ENCODE measurements around the gene LONP2.

Gene LONP2

GRCh38 chr16:48359983-48360382 lies 115.9 kb downstream of the LONP2 start:
- Histone ChIP-seq H2AFZ (ENCODE audit: low read depth, low read length, severe bottlenecking) (no peak overlapping the region), H3K9me3 (ENCODE audit: insufficient read depth, low read length) (no peaks in the 10 kb centered on the region), H3K4me3 (ENCODE audit: insufficient read depth, low read length, poor library complexity, severe bottlenecking) (no peak overlapping the region), H3K9ac (ENCODE audit: low read length) (no peak overlapping the region), H3K27me3 (ENCODE audit: low read length) (no peaks in the 10 kb centered on the region), H3K4me2 (ENCODE audit: low read depth, low read length, poor library complexity, severe bottlenecking) (no peak overlapping the region), H4K20me1 (ENCODE audit: low read depth, low read length) (0 out of 2 replicates have a peak, but pooled peaks cover 3% of the 10 kb centered on the region), H3F3A (ENCODE audit: insufficient read depth) (peaks cover 5% of the 10 kb centered on the region; the same call in 1 of the 2 replicates), H3K79me2 (ENCODE audit: insufficient read depth, low read length) (peaks cover 73% of the 10 kb centered on the region), H3K9me2 (replicated peaks; ENCODE audit: insufficient read depth, low read length) (no peaks in the 10 kb centered on the region), H3K36me3 (ENCODE audit: low read length) (peaks cover 3% of the 10 kb centered on the region; the same call in 1 of the 2 replicates), H3K27ac (ENCODE audit: low read depth, low read length) (no peak overlapping the region)
- TF ChIP-seq CTCF (IDR thresholded peaks at IDR 0.05; ENCODE audit: insufficient read depth, low read length, poor library complexity, severe bottlenecking), result no peak
- no peak for TF ChIP-seq EZH2phosphoT487 (conservative IDR thresholded peaks at IDR 0.05; ENCODE audit: low read length)

GRCh38 chr16:48361012-48361411 lies 116.9 kb downstream of the LONP2 start:
- no peak overlapping the region for H2AFZ ChIP-seq (ENCODE audit: low read depth, low read length, severe bottlenecking)
- H3K9me2 ChIP-seq (replicated peaks; ENCODE audit: insufficient read depth, low read length), result no peaks in the 10 kb centered on the region
- no peaks in the 10 kb centered on the region for H3K27me3 ChIP-seq (ENCODE audit: low read length)
- H3F3A ChIP-seq (ENCODE audit: insufficient read depth), result peaks cover 5% of the 10 kb centered on the region; the same call in 1 of the 2 replicates
- no peak overlapping the region for H3K27ac ChIP-seq (ENCODE audit: low read depth, low read length)
- no peaks in the 10 kb centered on the region for H3K9me3 ChIP-seq (ENCODE audit: insufficient read depth, low read length)
- TF ChIP-seq EZH2phosphoT487 (conservative IDR thresholded peaks at IDR 0.05; ENCODE audit: low read length) (no peak), CTCF (IDR thresholded peaks at IDR 0.05; ENCODE audit: insufficient read depth, low read length, poor library complexity, severe bottlenecking) (no peak)
- peaks cover 3% of the 10 kb centered on the region; the same call in 1 of the 2 replicates for H3K36me3 ChIP-seq (ENCODE audit: low read length)
- 0 out of 2 replicates have a peak, but pooled peaks cover 3% of the 10 kb centered on the region for H4K20me1 ChIP-seq (ENCODE audit: low read depth, low read length)
- H3K4me2 ChIP-seq (ENCODE audit: low read depth, low read length, poor library complexity, severe bottlenecking), result no peak overlapping the region
- H3K79me2 ChIP-seq (ENCODE audit: insufficient read depth, low read length), result peaks cover 84% of the 10 kb centered on the region
- H3K4me3 ChIP-seq (ENCODE audit: insufficient read depth, low read length, poor library complexity, severe bottlenecking), result no peak overlapping the region
- H3K9ac ChIP-seq (ENCODE audit: low read length), result no peak overlapping the region

- H3K79me2 ChIP-seq (ENCODE audit: insufficient read depth, low read length), result peaks cover 90% of the 10 kb centered on the region
- no peaks in the 10 kb centered on the region for H3K27me3 ChIP-seq (ENCODE audit: low read length)
- H3K9ac ChIP-seq (ENCODE audit: low read length), result no peak overlapping the region
- H4K20me1 ChIP-seq (ENCODE audit: low read depth, low read length), result 0 out of 2 replicates have a peak, but pooled peaks cover 3% of the 10 kb centered on the region
- H3K4me2 ChIP-seq (ENCODE audit: low read depth, low read length, poor library complexity, severe bottlenecking), result no peak overlapping the region
- no peak overlapping the region for H3K27ac ChIP-seq (ENCODE audit: low read depth, low read length)
- TF ChIP-seq CTCF (IDR thresholded peaks at IDR 0.05; ENCODE audit: insufficient read depth, low read length, poor library complexity, severe bottlenecking) (no peak), EZH2phosphoT487 (conservative IDR thresholded peaks at IDR 0.05; ENCODE audit: low read length) (no peak)
- H3K36me3 ChIP-seq (ENCODE audit: low read length), result peaks cover 3% of the 10 kb centered on the region; the same call in 1 of the 2 replicates
- H2AFZ ChIP-seq (ENCODE audit: low read depth, low read length, severe bottlenecking), result no peak overlapping the region
- H3F3A ChIP-seq (ENCODE audit: insufficient read depth), result peaks cover 5% of the 10 kb centered on the region; the same call in 1 of the 2 replicates
- H3K9me3 ChIP-seq (ENCODE audit: insufficient read depth, low read length), result no peaks in the 10 kb centered on the region
- H3K4me3 ChIP-seq (ENCODE audit: insufficient read depth, low read length, poor library complexity, severe bottlenecking), result no peak overlapping the region
- no peaks in the 10 kb centered on the region for H3K9me2 ChIP-seq (replicated peaks; ENCODE audit: insufficient read depth, low read length)
Observed at GRCh38 chr16:48361540-48362144, 117.5 kb downstream of the LONP2 start.

Data from SU-DHL-6 (cell line).